ENCODE results near the gene KICS2. TPM values are rescaled to one million over a fixed set of nuclear protein-coding genes. Genes with fewer than 3 reads are reported as not detected.

KICS2 gene
- total RNA-seq, 2 donors from 2014 or later, result 5.2 to 5.7 TPM

- ATAC-seq (no peak), DNase-seq (no peak)
- intact Hi-C loops (cut with DNase I, micrococcal nuclease), result loop anchor here in 1 of 2 donors (5.0 to 10.0 kb wide), 2 partner anchors 71 to 347 kb away; no protein-coding TSS in a partner anchor
Observed at GRCh38 chr12:64184216-64184615, 37.9 kb downstream of the KICS2 start.

- intact Hi-C loops (cut with DNase I, micrococcal nuclease), result loop anchor here in 1 of 2 donors (5.0 to 10.0 kb wide), 2 partner anchors 73 to 344 kb away; no protein-coding TSS in a partner anchor
- ATAC-seq (peak; percentile 91), DNase-seq (peak; percentile 21 to 43)
Observed at GRCh38 chr12:64181430-64182291, 40.4 kb downstream of the KICS2 start.

GRCh38 chr12:64180951-64181350 lies 41.1 kb downstream of the KICS2 start:
- intact Hi-C loops (cut with DNase I, micrococcal nuclease), result loop anchor here in 1 of 2 donors (5.0 to 10.0 kb wide), 2 partner anchors 74 to 344 kb away; no protein-coding TSS in a partner anchor
- DNase-seq (no peak), ATAC-seq (no peak)

GRCh38 chr12:64178122-64178521 lies 44.0 kb downstream of the KICS2 start:
- DNase-seq (no peak), ATAC-seq (no peak)
- intact Hi-C loops (cut with DNase I, micrococcal nuclease), result no loop called here

- ATAC-seq (no peak), DNase-seq (no peak)
- intact Hi-C loops (cut with DNase I, micrococcal nuclease), result no loop called here
Observed at GRCh38 chr12:64177001-64177400, 45.1 kb downstream of the KICS2 start.

GRCh38 chr12:64175254-64175945 lies 46.7 kb downstream of the KICS2 start:
- DNase-seq (no peak), ATAC-seq (no peak)
- intact Hi-C loops (cut with DNase I, micrococcal nuclease), result no loop called here

- DNase-seq (no peak), ATAC-seq (peak; percentile 64)
- intact Hi-C loops (cut with DNase I, micrococcal nuclease), result no loop called here
Observed at GRCh38 chr12:64173456-64173855, 48.6 kb downstream of the KICS2 start.

Other genes with a start within 250 kb of the KICS2 start
- 1 to 10 TPM in 1 of 2 donors, under 1 TPM in 1; 0.24 to 1.6 TPM for gene C12orf56, start 168.5 kb upstream of the KICS2 start, total RNA-seq
- 10 to 100 TPM; 24.3 to 30.4 TPM for gene XPOT, start 182.1 kb upstream of the KICS2 start, total RNA-seq
- 10 to 100 TPM; 17.1 to 17.7 TPM for gene TBK1, start 229.8 kb upstream of the KICS2 start, total RNA-seq